Left lung (tissue), 14 donors: ENCODE results near the gene COL21A1. TPM values are rescaled to one million over a fixed set of nuclear protein-coding genes. Genes with fewer than 3 reads are reported as not detected.

Experiments
- ATAC-seq: fragments of 200-7000 bp; cut with Tn5 transposase; one replicate; pipeline ENCODE4 v1.9.1; 2020; ENCODE audit warnings: moderate library complexity
- DNase-seq, 4 donors: peaks; one replicate each; pipeline ENCODE4 v3.0.0-alpha.2; 2013 to 2020
- H3K27ac ChIP-seq, 2 donors: fragments of 200-600 bp; sonication (generic) in 1 of 2; one replicate each; pipeline versions ENCODE4 v1.5.0 to v1.8.0; 2020 to 2021
- H3K27me3 ChIP-seq, 2 donors: fragments of 200-600 bp; sonication (generic) in 1 of 2; one replicate each; pipeline versions ENCODE4 v1.5.0 to v1.8.0; 2020 to 2021
- H3K36me3 ChIP-seq, 2 donors: fragments of 200-600 bp; sonication (generic) in 1 of 2; one replicate each; pipeline versions ENCODE4 v1.5.0 to v1.8.0; 2020 to 2021
- H3K4me1 ChIP-seq, 2 donors: fragments of 200-600 bp; one replicate each; pipeline ENCODE4 v1.8.0; 2021
- H3K4me3 ChIP-seq, 2 donors: fragments of 200-600 bp; sonication (generic) in 1 of 2; one replicate each; pipeline versions ENCODE4 v1.5.0 to v1.8.0; 2020 to 2021; ENCODE audit warnings: mild to moderate bottlenecking in 1 of 2
- H3K9me3 ChIP-seq, 2 donors: fragments of 200-600 bp; sonication (generic) in 1 of 2; one replicate each; pipeline versions ENCODE4 v1.5.0 to v1.8.0; 2020 to 2021
- CTCF ChIP-seq, 2 donors: fragments of 200-600 bp; sonication (generic) in 1 of 2; IDR thresholded peaks; one replicate each; pipeline versions ENCODE4 v1.5.0 to v1.8.0; 2021; ENCODE audit warnings: antibody characterized with exemption in 2 of 2
- intact Hi-C, 2 donors: fragments of 100-400 bp; cut with DNase I; formaldehyde crosslinking; loops; one replicate each; pipeline versions ENCODE4 v1.11.2 to v1.14.2; 2022
- long read RNA-seq, 12 donors: library from polyadenylated mRNA in 2 of 12; unstranded in 2 of 12; transcript quantifications; one replicate each; pipeline ENCODE4 v2.0.0 and lab custom pipeline, GENCODE V29; 2019 to 2026
- polyA plus RNA-seq, 6 donors: library from polyadenylated mRNA; unstranded; fragments of 120-200 nt; gene quantifications; one replicate each; pipeline ENCODE4 v1.2.1, GENCODE V29; 2013; ENCODE audit not compliant: insufficient read length in 6 of 6
- total RNA-seq, 2 donors: library from RNA; stranded (reverse); fragmentation: NEBNext Ultra II Directional; extraction: Animal tissue kit (Norgen Biotek cat#: 25700); gene quantifications; one replicate each; pipeline ENCODE4 v1.2.1, GENCODE V29; 2021
- donor health status: DM: no; HTN: yes; CAD: no.
- donor health status: DM: no; HTN: no; CAD: no.

The COL21A1 gene
- total RNA-seq (10 to 100 TPM in 1 of 2 donors, 1 to 10 TPM in 1; 6.6 to 14.7 TPM), polyA plus RNA-seq (100 to 1,000 TPM; 133 to 190 (median 157) TPM)
- long read RNA-seq, donor 1, transcript COL21A1-209 (3 exons, 1,413 nt), result major isoform, 13 of 351 reads
- long read RNA-seq, donor 1, partial matches to known transcripts, result 333 of 351 reads
- long read RNA-seq, donor 1, other reads (novel, unspliced or antisense), result 5 of 351 reads
- long read RNA-seq, donor 2, transcript COL21A1-209 (3 exons, 1,413 nt), result major isoform, 8 of 24 reads
- long read RNA-seq, donor 2, partial matches to known transcripts, result 15 of 24 reads
- long read RNA-seq, donor 2, other reads (novel, unspliced or antisense), result 0 of 24 reads
- long read RNA-seq, donor 3, partial matches to known transcripts, result 8 of 13 reads
- long read RNA-seq, donor 3, other reads (novel, unspliced or antisense), result 5 of 13 reads
- long read RNA-seq, donor 4, partial matches to known transcripts, result 3 of 3 reads
- long read RNA-seq, donor 4, other reads (novel, unspliced or antisense), result 0 of 3 reads
- long read RNA-seq, donor 5, partial matches to known transcripts, result 24 of 34 reads
- long read RNA-seq, donor 5, other reads (novel, unspliced or antisense), result 5 of 34 reads
- long read RNA-seq, donor 6, partial matches to known transcripts, result 263 of 266 reads
- long read RNA-seq, donor 6, other reads (novel, unspliced or antisense), result 0 of 266 reads
- long read RNA-seq, donor 7, partial matches to known transcripts, result 0 of 2 reads
- long read RNA-seq, donor 7, other reads (novel, unspliced or antisense), result 0 of 2 reads
- long read RNA-seq, donor 8, transcript COL21A1-209 (3 exons, 1,413 nt), result major isoform, 5 of 153 reads
- long read RNA-seq, donor 8, partial matches to known transcripts, result 142 of 153 reads
- long read RNA-seq, donor 8, other reads (novel, unspliced or antisense), result 6 of 153 reads
- long read RNA-seq, donor 9, result 0 reads
- long read RNA-seq, donor 10, partial matches to known transcripts, result 2 of 2 reads
- long read RNA-seq, donor 10, other reads (novel, unspliced or antisense), result 0 of 2 reads
- long read RNA-seq, donor 11, partial matches to known transcripts, result 0 of 1 reads
- long read RNA-seq, donor 11, other reads (novel, unspliced or antisense), result 0 of 1 reads
- long read RNA-seq, donor 12, partial matches to known transcripts, result 5 of 6 reads
- long read RNA-seq, donor 12, other reads (novel, unspliced or antisense), result 0 of 6 reads

- H3K27ac ChIP-seq, result peak within 1 kb of the TSS in 1 of 2 donors; percentile 40
- TF ChIP-seq CTCF (IDR thresholded peaks at IDR 0.05), result peak in 1 of 2 donors; percentile 22
- intact Hi-C loops, result no loop called here
- H3K36me3 ChIP-seq, result no peaks in the 10 kb centered on the region
- peaks cover 0 to 28% of the 10 kb centered on the region in 2 donors for H3K27me3 ChIP-seq
- H3K4me3 ChIP-seq, result peak within 1 kb of the TSS; percentile 29 to 42
- H3K4me1 ChIP-seq, result peaks cover 0 to 19% of the 10 kb centered on the region in 2 donors
- ATAC-seq (peak; percentile 92), DNase-seq (peak in 3 of 4 donors; percentile 53 to 79 (median 79))
- H3K9me3 ChIP-seq, result no peaks in the 10 kb centered on the region
Measured at GRCh38 chr6:56246881-56247653, at the start of gene COL21A1. Gene COL21A1, minus strand, starts transcription at chr6:56247580. Its CDS starts 64,962 bp downstream, at chr6:56182618.

GRCh38 chr6:56293781-56294180, 46.4 kb upstream of the COL21A1 start:
- intact Hi-C loops, result loop anchor here in 1 of 2 donors (5.0 kb wide), 1 partner anchor 306 kb away; no protein-coding TSS in a partner anchor
- ATAC-seq, result no peak
- TF ChIP-seq CTCF (IDR thresholded peaks at IDR 0.05), result no peak

GRCh38 chr6:56292505-56293181, 45.3 kb upstream of the COL21A1 start:
- no peaks in the 10 kb centered on the region for H3K27me3 ChIP-seq
- peak; percentile 33 to 37 for TF ChIP-seq CTCF (IDR thresholded peaks at IDR 0.05)
- DNase-seq (peak in 2 of 4 donors; percentile 68 to 80), ATAC-seq (peak; percentile 80)
- H3K4me3 ChIP-seq, result no peak overlapping the region
- intact Hi-C loops, result loop anchor here in 1 of 2 donors (5.0 kb wide), 1 partner anchor 305 kb away; no protein-coding TSS in a partner anchor
- no peaks in the 10 kb centered on the region for H3K36me3 ChIP-seq
- H3K4me1 ChIP-seq, result peaks cover 0 to 7% of the 10 kb centered on the region in 2 donors
- no peaks in the 10 kb centered on the region for H3K9me3 ChIP-seq
- no peak overlapping the region for H3K27ac ChIP-seq

More at GRCh38 chr6:56293781-56294180, 46.4 kb upstream of the COL21A1 start:
- Histone ChIP-seq H3K4me3 (no peak overlapping the region), H3K9me3 (no peaks in the 10 kb centered on the region), H3K4me1 (peaks cover 0 to 13% of the 10 kb centered on the region in 2 donors), H3K27ac (no peak overlapping the region), H3K27me3 (no peaks in the 10 kb centered on the region), H3K36me3 (no peaks in the 10 kb centered on the region)
- no peak for DNase-seq

- ATAC-seq, result no peak
- Histone ChIP-seq H3K27me3 (no peaks in the 10 kb centered on the region), H3K36me3 (no peaks in the 10 kb centered on the region), H3K9me3 (no peaks in the 10 kb centered on the region), H3K27ac (no peak overlapping the region), H3K4me1 (no peaks in the 10 kb centered on the region), H3K4me3 (no peak overlapping the region)
- intact Hi-C loops, result loop anchor here in 1 of 2 donors (5.0 kb wide), 1 partner anchor 304 kb away; no protein-coding TSS in a partner anchor
- DNase-seq, result no peak
- TF ChIP-seq CTCF (IDR thresholded peaks at IDR 0.05), result no peak
Measured at GRCh38 chr6:56291302-56291917, 44.0 kb upstream of the COL21A1 start.
